Measurements from ENCODE around the gene JADE2.
"Not testable (repeated sequence)": the region's sequence is repeated elsewhere in the genome, so short reads cannot be mapped to it uniquely, and the experiment has no call there.

Gene JADE2

GRCh38 chr5:134524826-134525682, at the start of gene JADE2:
Gene JADE2 (plus strand): TSS chr5:134525670. CDS start chr5:134535858, 10,188 bp downstream.
- peak; percentile 30 for DNase-seq

GRCh38 chr5:134477462-134478245, 47.8 kb upstream of the JADE2 start:
- no peak for DNase-seq

- DNase-seq: no peak
Observed at GRCh38 chr5:134479839-134480238, 45.6 kb upstream of the JADE2 start.

GRCh38 chr5:134489227-134489944, 36.1 kb upstream of the JADE2 start:
- DNase-seq: no peak

DNA sequence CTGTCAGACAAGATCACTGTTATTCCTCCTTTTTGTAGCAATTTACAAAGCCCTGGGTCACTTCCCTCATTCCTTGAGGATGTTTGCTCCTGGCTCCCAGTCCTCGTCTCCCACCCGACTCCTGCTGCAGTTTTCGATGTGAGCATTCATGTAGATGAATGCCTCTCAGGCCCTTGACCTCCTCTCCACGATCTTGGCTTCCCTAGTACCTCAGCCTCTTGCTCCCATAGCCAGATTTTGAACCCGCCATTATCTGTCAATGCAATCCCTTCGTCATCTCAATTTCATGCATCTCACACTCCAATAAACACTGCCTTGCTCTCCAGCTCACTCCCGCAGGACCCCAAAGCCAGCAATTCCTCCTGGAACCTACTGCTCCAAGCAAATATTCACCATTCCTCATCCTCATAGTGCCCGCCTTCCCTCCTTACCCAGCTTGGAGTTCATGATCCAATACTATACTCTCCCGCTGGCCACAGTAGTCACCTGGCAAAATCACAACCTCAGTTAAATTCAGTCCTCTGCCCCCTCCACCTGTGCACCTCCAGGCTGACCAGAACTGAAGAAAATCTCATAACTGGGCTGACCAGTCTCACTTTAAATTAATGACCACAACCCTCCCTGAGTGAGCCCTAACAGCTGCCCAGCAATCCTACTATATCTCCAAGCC, 35.1 kb upstream of the JADE2 start:
- no peak for DNase-seq

DNA sequence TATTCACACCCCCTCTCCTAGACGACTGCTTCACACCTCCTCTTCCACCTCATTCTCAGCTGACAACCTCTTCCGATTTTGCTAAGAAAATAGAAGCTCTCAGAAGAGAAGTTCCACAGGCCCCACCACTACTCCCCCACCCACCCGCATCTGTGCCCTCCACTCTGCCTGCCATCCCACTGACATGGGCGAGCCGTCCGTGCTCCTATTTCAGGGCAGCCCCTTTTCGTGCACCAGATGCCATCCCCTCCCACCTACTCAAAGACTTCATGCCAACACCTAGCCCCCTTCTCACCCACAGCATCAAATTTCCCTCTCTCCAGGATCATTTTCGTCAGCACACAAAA, 34.6 kb upstream of the JADE2 start:
- DNase-seq: no peak

- no peak for DNase-seq
Observed at GRCh38 chr5:134491841-134492442, 33.5 kb upstream of the JADE2 start.

GRCh38 chr5:134492568-134492967, 32.9 kb upstream of the JADE2 start:
- no peak for DNase-seq

DNA sequence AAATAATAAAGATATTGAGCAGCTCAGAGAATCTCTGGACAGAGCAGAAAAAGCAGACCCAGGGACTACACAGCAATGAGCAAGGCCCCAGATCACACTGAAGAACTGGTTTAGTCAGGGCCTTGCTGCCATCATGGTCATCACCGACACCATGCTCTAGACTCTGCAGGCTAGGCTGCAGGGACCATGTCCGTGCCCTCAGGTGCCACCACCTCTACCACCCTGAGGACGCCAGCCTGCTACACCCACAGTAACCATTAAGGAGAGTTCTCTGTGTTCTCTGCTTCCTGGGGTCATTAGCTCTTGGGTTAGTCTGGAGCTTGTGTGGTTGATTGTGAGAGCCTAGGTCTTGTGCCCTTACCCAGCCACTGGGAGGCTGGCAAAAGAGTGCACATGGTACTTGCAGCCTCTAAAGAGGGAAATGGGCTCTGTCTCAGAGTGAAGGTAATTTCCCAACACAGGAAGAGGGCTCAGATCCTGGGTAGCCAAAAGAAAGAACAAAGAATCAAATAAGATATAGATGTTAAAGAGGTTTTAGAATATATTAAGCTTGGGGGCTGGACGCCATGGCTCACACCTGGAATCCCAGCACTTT, 31.9 kb upstream of the JADE2 start:
- DNase-seq: no peak

- DNase-seq: no peak
Observed at GRCh38 chr5:134494780-134495179, 30.7 kb upstream of the JADE2 start.

- not testable (repeated sequence) for DNase-seq
Observed at GRCh38 chr5:134499905-134500304, 25.6 kb upstream of the JADE2 start.

- DNase-seq: no peak
Observed at GRCh38 chr5:134500699-134501430, 24.6 kb upstream of the JADE2 start.

- no peak for DNase-seq
Observed at GRCh38 chr5:134502259-134502658, 23.2 kb upstream of the JADE2 start.

DNA sequence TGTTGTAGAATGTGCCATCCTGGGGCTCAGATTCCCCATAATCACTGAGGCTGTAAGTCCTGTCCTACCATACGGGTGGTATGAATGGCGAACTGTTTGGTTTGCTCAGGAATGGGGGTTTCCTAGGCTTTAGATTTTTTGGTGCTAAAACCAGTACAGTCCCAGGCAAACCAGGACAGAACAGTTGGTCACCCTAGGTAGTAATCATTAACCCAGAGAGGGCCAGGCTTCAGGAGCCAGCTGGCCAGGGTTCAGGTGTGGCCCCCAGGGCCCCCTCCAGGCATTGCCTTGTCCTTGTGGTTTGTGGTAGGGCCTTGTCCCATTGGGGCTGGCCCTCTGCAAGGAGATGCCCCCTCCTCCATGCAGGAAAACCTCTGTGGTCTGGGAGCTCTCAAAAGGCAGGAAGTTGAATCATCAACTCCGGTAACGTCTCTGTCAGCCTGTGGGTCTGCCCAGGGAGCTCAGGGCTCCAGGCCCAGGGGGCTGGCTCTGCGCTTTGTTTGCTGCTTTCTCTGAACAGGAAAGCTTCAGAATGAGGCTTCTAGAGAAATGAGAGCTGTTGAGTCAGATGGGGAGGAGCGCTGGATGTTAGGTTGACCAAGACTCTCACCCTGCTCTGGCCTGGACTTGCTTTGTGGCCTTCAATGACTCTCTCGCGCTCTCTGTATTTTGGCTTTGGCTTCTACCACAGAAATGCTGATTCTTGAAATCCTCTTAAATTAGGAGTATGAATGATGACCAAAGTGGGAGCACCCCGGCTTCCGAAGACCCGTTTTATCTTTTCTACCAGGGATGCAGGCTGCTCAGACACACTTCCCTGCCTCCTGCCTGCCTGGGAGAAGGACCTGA, 22.2 kb upstream of the JADE2 start:
- no peak for DNase-seq

DNA sequence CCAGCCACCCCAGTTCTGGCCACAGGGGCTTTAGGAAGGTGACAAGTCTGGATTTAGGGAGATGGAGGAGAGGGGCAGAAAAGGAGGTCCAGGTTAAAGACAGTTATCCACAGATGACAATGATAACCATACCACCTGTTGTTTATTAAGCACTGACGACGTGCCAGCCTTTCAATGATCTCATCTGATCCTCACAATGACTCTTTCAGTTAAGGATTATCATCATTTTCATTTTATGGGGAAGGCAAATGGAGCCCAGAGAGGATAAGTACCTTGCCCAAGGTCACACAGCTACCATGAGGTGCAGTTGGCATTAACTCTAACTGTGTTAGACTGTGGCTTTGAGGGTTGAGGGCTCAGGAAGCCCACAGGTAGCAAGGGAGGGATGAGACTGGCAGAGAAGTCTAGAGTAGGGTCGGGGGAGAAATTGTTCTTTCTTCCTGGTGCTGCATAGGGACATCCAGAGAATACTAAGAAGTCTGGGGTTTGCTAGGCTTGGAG, 21.5 kb upstream of the JADE2 start:
- no peak for DNase-seq

GRCh38 chr5:134504629-134505300, 20.7 kb upstream of the JADE2 start:
- no peak for DNase-seq

- no peak for DNase-seq
Observed at GRCh38 chr5:134506054-134507039, 19.1 kb upstream of the JADE2 start.

GRCh38 chr5:134507452-134507851, 18.0 kb upstream of the JADE2 start:
- DNase-seq: no peak
